NOMO-1 treated with dmso at 0.1 percent for 144 hours (cell line): ENCODE data around the gene SCGB1A1.

Experiments
- DNase-seq: peaks from one replicate; lab custom pipeline; 2025; ENCODE audit not compliant: unreplicated experiment; lab: John Stamatoyannopoulos, UW

SCGB1A1 gene

DNA sequence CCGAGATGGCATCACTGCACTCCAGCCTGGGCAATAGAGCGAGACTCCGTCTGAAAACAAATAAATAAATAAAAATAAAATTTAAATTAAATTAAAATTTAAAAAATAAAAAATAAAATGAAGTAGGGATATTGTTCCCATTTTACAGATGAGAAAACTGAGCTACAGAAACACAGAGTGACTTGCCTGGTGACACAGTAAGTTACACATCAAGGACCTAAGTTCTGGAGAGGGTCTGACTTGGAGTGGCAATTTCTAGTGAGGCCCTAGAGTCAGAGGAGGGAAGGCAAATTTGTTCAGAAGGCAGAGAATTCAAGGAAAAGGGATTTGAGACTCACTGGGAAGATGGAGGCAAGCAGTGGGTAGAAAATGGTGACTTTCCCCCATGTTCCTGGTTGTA, 2.0 kb downstream of the SCGB1A1 start:
- DNase-seq = no peak

DNA sequence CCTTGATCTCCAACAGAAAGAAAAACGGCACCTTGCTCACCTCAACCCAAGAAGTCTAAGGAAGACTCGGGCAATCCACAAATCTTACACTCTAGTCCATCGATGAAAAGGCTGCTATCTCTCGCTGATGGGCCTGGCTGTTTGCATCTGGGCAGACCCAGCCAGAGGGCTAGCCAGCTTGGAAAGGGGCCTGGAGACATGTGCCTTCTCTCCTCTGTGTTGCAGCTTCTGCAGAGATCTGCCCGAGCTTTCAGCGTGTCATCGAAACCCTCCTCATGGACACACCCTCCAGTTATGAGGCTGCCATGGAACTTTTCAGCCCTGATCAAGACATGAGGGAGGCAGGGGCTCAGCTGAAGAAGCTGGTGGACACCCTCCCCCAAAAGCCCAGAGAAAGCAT, 3.2 kb downstream of the SCGB1A1 start:
- DNase-seq = no peak

DNA sequence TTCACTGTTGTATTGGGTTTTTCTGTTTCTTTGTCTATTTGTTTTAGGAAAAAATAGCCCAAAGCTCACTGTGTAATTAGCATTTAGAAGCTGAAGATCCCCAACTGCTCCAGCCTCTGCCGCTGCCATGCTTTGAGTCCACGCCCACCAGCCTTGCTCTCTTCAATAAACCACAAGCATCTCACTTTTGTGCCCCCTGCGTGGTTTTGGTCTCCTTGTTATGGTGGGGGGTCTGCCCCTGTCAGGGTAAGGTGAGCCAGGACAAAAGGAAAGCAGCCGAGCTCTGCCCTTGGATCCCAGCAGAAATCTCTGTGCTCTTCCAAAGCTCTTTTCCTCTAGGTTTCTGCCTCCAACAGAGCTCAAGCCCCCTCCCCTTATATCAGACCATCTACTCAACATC, 4.2 kb downstream of the SCGB1A1 start:
- no peak for DNase-seq

- peak; percentile 86 for DNase-seq
These were observed 8.9 kb downstream of the SCGB1A1 start for GRCh38 chr11:62427630-62428233.

- no peak for DNase-seq
These were observed 10.2 kb downstream of the SCGB1A1 start for GRCh38 chr11:62428871-62429560.

GRCh38 chr11:62430425-62430824, 11.6 kb downstream of the SCGB1A1 start:
- DNase-seq = no peak

DNA sequence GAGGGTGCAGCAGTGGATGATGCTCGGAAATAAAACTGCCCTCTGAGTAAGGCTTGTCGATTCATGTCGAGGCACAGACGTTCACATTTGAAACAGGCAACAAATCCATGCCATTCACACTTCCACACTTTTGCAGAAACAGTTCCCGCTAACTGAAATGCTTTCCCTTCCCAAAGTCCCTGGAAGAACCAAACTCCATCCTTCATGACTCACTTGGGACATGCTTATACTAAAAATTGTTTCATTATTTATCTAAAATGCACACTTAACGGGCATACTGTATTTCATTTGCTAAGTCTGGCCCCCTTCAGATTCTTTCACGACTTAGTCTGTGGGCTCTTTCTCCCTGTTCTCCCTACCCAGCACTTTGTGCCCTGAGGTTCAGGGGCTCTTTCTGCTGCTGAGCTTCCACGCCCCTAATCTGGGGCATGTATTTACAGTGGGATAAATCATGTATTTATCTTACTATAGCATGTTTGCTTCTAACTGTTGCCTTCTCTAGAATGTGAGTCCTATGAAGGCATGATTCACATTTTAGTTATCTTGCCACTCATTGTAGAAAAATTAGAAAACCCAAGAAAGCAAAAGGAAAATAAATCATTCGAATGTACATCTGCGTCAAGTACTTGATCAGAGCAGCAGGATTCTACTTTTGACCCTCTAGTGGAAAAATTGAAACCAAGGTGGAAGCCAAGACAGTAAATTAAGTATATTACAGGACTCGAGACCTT, 12.5 kb downstream of the SCGB1A1 start:
- no peak for DNase-seq

DNA sequence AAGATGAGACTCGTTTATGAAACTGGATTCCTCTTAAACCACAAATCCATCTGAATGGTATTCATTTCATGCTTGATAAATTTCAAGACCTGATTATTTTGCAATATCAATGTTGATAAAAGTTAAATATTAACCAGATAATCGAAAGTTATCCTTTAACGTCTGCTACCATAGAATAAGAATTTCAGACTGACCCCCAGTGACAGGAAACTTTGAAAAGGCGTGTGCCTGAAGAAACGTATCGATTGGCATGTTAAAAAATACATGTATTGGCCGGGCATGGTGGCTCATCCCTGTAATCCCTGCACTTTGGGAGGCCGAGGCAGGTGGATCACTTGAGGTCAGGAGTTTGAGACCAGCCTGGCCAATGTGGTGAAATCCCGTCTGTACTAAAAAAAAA, 13.9 kb downstream of the SCGB1A1 start:
- no peak for DNase-seq

DNA sequence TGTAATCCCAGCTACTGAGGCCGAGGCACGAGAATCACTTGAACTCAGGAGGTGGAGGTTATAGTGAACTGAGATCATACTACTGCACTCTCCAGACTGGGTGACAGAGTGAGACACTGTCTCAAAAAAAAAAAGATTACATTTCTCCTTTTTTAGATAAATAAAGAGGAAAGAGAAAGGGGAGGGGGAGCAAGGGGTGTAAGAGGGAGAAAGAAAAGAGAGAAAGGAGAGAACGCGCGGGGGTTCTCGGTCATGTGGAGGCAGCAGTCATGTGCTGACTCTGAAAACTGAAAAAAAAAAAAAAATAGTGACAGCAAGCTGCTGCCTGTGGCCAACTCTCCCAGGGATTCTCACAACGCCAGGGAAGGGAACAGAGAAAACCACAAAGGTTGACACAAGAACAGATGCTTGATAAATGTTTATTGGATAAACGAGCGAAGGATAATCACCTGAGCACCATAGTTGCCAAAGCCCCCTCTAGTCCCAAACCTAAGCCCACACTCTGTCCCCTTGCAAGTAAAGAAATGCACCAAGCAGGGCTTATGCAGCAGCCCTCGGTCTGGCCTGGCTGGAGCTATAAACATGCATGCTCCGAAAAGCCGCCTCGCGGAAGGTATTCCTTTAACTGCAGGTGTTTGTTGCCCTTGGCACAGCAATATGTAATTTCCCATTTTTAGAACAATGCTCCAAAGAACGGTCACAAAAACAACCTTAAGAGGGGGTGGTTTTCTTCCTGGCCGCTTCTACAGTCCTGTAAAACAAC, 14.5 kb downstream of the SCGB1A1 start:
- DNase-seq = no peak

GRCh38 chr11:62433904-62434276, 15.1 kb downstream of the SCGB1A1 start:
- peak; percentile 49 for DNase-seq

- DNase-seq = peak; percentile 65
These were observed 17.2 kb downstream of the SCGB1A1 start for GRCh38 chr11:62435846-62436660.

- no peak for DNase-seq
These were observed 18.8 kb downstream of the SCGB1A1 start for GRCh38 chr11:62437616-62438015.

DNA sequence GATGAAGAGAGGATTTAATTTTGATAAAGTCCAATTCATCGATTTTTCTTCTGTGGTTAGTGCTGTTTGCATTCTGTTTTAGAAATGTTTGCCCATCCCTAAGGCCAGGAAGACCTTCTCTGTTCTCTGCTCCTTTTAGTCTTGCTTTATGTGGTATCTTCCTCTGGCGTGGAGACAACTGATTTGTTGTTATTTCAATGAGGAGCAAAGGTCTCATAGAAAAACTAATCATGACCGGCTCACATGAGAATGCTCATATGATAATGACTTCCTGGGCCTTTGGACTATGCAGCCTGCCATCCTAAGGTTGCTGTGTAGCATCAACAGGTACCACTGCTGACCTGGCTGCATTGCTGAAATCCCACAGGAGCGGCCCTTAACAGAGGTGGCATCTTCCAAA, 19.8 kb downstream of the SCGB1A1 start:
- DNase-seq = no peak

DNA sequence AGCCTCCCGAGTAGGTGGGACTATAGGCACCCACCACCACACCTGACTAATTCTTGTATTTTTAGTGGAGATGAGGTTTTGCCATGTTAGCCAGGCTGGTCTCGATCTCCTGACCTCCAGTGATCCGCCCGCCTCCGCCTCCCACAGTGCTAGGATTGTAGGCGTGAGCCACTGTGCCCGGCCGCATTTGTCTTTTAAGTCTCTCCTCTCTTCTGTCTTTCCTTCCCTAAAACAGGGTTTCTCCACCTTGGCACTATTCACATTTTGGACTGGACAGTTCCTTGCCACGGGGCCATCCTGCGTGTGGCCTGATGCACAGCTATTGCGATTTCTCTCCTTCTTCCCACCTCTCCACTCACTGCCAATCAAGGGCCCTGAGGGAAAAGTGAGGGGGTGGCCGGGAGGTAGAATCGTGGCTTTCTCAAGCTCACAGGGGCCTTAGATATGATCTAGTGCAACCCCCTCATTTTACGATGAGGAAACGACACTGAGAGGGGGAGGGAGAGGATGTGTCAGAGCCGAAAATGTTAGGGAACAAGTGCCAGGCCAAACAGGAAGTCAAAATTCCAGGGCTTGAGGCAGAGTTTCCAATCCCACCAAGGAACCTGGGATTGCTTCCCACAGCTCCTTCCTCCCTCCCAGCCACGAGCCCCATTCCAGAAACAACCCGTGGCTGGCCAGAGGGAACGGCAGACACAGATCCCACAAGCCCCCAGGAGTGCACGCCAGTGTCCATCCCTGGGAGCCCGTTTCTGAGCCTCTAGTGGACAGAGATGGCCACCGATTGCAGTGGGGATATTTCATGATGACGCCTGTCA, 21.2 kb downstream of the SCGB1A1 start:
- no peak for DNase-seq

DNA sequence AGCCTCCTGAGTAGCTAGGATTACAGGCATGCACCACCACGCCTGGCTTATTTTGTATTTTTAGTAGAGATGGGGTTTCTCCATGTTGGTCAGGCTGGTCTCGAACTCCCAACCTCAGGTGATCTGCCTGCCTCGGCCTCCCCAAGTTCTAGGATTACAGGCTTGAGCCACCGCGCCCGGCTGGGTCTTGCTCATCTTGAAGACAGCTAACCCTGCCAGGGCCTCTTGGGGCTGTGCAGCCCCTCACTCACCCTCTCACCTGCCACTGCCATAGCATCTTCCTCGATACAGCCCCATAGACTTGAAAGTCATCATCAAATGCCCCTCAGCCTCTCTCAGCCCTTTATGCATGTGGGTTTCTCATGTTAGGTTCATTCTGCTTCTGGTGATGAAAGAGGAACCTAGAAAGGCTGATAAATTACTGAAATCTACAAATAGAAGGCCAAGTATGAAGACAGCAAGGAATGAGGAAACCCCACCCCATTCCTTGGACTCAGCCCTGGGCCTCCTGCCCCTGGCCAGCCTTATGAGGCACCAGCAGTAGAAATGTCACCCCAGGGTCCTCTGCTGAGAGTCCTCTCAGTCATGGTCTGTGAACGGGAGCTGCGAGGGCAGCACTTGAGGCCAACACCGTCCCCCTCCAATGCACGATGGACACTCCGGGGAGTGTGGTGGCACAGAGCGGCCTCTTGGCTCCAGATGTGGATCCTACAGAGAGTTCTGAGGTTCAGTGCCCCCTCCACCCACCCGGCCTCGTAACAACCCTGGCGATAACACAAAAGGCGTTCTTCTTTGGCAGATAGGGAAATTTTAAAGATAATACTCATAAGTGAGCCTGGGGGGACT, 24.8 kb downstream of the SCGB1A1 start:
- peak; percentile 52 for DNase-seq

DNA sequence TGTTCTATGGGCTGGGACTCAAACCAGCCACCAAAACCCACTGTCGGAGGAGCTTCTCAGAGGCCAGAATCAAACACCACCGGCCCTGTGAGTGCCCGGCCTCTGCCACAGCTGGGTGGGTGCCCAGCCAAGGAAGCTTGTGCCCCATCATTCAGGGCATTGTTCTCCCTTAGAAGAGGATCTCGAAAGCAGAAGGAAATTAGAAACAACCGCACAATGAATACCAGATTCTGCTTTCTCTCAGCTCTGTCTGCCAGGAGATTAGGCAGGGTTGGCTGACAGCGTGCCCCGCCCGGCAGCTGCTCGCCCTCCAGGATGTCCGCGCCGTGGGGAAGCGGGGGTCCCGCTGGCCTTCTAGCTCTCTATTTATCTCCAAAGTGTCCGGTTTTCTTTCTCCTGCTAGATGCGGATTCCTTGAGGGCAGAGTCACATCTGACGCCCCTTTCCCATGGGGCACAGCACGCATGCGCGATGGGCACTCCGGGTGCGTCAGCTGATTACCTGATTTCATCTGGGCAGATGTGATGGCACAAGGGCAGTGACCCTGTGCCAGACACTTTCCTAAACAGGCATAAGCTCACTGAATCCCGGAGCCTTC, 25.5 kb downstream of the SCGB1A1 start:
- peak; percentile 75 for DNase-seq

DNA sequence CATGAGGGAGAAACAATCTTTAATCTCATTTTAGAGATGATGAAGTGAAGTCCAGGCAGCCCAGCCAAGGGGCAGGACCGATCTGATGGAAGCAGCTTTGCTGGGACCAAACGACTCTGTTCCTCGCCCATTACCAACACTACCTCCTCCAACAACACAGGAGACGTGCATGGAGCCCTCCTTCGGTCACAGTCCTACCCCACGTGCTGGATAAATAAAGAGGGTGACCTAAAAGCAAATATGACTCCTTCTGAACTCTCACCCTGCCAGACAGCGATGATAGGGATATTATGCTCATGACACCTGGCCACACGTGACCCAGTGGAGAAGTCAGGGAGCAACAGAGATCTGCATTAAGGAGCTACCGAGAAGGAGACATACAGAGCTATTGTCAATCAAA, 26.0 kb downstream of the SCGB1A1 start:
- DNase-seq = no peak

DNA sequence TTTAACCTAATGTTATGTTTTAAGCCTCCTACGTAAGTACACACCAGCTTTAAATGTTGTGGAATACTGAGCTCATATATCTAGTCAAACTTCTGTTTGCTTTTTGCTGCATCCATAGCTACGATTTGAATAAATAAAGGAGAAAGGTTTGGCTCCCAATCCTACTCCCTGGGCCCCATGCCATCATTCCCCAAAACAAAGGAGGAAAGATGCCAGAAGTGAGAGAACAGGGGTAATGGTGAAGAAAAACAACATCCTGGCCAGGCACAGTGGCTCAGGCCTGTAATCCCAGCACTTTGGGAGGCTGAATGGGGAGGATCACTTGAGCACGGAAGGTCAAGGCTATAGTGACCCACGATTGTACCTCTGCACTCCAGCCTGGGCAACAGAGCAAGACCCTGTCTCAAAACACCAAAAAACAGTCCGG, 26.5 kb downstream of the SCGB1A1 start:
- DNase-seq = no peak

GRCh38 chr11:62446091-62446490, 27.3 kb downstream of the SCGB1A1 start:
- no peak for DNase-seq
